GM18867 (cell line): ENCODE results near the gene POLE.

Source experiments
- ATAC-seq: cut with Tn5 transposase; IDR thresholded peaks from one replicate; pipeline ENCODE4 v1.9.1; 2021; ENCODE audit warnings: mild to moderate bottlenecking, moderate library complexity; ENCODE audit not compliant: unreplicated experiment

Gene POLE, protein sequence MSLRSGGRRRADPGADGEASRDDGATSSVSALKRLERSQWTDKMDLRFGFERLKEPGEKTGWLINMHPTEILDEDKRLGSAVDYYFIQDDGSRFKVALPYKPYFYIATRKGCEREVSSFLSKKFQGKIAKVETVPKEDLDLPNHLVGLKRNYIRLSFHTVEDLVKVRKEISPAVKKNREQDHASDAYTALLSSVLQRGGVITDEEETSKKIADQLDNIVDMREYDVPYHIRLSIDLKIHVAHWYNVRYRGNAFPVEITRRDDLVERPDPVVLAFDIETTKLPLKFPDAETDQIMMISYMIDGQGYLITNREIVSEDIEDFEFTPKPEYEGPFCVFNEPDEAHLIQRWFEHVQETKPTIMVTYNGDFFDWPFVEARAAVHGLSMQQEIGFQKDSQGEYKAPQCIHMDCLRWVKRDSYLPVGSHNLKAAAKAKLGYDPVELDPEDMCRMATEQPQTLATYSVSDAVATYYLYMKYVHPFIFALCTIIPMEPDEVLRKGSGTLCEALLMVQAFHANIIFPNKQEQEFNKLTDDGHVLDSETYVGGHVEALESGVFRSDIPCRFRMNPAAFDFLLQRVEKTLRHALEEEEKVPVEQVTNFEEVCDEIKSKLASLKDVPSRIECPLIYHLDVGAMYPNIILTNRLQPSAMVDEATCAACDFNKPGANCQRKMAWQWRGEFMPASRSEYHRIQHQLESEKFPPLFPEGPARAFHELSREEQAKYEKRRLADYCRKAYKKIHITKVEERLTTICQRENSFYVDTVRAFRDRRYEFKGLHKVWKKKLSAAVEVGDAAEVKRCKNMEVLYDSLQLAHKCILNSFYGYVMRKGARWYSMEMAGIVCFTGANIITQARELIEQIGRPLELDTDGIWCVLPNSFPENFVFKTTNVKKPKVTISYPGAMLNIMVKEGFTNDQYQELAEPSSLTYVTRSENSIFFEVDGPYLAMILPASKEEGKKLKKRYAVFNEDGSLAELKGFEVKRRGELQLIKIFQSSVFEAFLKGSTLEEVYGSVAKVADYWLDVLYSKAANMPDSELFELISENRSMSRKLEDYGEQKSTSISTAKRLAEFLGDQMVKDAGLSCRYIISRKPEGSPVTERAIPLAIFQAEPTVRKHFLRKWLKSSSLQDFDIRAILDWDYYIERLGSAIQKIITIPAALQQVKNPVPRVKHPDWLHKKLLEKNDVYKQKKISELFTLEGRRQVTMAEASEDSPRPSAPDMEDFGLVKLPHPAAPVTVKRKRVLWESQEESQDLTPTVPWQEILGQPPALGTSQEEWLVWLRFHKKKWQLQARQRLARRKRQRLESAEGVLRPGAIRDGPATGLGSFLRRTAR (N-terminal part only)

DNA sequence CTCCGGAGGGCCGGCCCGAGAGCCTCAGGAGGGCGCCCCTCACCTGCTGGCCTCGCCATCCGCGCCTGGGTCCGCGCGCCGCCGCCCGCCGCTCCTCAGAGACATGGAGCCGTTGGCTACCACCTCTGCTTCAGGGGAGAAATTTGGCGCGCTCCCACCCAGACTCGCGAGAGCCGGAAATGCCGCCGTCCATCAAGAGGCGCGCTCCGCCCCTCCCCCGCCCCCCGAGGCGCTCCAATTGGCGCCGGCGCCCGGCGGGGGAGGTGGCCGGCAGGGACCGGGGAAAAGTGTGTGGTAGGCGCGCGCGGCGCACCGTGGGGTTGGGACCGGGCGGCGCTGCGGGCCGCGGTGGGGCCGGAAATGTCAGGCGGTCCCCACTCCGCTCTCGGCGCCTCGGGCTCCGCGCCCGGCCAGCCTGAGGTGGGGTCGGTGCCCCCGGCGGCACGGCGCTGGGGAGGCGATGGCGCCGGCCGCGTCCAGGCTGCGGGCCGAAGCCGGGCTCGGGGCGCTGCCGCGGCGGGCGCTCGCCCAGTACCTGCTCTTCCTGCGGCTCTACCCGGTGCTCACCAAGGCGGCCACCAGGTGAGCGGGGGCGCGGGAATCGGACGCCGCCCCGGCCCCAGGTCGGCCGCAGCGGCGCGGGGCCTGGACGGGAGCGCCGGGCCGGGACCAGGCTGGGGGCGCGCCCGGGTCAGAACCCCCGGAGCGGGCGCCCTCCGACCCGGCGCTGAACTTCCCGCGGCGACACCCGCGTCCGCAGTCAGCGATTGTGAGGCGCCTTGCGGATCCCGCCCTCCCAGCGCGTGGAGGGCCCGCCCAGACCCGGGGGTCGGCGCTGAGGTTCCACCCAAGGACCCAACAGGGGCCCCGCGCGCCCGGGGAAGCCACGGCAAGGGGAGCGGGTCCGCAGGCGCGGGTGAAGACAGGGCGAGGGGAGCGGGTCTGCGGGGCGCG lies at the start of gene POLE, which contains the start of gene PXMP2:
TSS of gene POLE (minus strand) at position 132 of the 954 bp plus-strand sequence. CDS start at position 105, 27 bp downstream.
TSS of gene PXMP2 (plus strand) at position 377 of the 954 bp plus-strand sequence. CDS start at position 461, 84 bp downstream.
- ATAC-seq: peak; percentile 89

DNA sequence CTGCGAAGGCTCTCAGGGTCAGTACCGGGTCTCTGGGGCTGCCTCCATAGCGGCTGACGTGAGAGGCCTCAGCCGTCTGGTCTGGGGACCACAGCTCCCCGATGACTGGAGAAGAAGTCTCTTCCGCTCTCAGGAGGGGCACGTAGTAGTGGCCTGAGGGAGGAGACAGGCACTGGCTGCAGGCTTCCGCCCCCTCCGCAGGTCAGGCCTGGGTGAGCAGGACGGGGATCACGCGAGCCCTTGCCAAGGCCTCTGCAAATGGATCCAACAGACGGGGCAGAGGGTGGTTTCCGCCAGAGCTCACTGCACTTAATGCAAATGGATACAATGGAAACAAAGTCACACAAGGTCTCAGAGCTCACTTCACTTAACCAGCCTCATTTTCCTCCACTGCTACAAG lies 49.8 kb upstream of the POLE start:
- ATAC-seq: no peak

DNA sequence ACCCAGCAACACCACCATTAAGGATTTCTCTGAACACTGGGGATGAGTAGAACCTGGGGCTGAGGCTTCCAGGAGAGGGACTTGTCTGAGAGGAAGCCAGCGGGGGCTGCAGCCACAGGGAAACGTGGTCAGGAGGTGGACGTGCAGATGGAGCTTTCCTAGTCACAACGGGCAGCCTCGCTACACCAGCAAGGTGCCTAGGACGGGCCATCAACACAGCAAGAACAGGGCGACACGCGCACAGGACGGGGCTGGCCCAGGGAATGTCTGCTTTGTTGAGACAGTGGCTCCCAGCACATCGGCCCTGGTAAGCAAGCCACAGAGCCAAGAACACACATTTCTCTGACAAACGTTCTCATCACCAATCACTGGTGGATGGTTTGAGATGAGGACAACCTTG lies 49.2 kb upstream of the POLE start:
- ATAC-seq: no peak

DNA sequence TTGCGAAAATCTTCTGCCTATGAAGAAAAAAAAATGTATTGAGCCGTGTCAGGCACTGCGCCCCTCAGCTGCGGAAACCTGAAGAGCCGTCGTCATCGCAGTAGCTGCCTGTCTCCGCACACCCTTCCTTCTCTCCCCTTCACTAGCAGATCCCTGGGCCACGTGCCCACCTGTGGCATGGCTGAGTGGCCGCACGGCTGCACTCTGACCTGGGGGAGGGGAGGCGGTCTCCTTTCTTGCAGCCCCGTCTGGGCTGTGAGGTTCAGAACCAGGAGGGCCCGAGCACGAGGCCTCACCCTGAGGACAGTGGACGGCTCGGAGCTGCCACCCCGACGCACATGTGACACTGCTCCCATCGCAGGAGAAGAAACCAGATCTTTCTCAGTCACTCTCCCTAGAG lies 48.4 kb upstream of the POLE start:
- ATAC-seq: no peak

DNA sequence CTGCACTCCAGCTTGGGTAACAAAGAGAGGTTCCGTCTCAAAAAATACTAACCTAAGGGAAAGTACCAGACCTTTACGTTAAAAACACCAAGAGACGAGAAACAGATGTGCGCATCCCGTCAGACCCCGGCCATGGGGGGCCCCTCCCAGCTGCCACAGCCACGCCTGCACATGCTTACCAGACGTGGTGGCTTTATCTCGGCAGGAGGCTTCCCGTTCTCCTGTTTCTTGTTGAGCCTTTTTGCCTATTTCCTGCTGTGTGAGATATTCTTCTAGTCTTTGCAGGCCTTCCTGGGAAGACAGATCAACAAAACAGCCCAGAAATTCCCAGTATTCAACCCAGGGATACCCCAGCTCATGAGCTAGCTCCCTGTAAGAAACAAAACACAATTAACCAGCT lies 47.1 kb upstream of the POLE start:
- ATAC-seq: no peak

DNA sequence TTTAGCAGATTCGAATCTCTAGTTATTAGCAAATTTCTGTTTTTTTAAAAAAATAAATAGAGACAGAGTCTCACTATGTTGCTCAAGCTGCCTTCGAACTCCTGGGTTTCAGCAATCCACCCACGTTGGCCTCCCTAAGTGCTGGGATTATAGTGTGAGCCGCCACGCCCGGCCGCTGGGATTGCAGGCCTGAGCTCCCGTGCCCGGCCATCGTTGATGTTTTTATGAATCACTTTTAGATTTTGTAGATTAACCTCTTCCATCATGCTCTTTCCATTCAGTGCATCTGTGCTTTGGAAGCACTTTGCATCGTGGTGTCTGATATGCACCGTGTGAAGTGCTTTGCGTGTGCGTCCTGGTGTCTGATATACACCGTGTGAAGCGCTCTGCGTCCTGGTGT lies 44.4 kb upstream of the POLE start:
- no peak for ATAC-seq

DNA sequence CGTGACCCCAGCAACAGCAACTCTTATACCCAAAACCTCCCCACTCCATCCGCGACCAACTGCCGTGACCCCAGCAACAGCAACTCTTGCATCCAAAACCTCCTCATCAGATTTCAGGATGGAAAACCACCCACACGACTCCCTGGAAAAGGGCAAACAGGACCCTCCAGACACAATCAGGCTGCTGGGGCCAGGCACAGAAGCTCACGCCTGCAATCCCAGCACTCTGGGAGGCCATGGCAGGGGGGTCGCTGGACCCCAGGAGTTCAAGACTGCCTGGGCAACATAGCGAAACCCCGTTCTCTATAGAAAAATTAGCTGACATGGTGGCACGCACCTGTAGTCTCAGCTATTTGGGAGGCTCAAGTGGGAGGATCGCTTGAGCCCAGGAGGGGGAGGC lies 43.2 kb upstream of the POLE start:
- ATAC-seq: no peak

DNA sequence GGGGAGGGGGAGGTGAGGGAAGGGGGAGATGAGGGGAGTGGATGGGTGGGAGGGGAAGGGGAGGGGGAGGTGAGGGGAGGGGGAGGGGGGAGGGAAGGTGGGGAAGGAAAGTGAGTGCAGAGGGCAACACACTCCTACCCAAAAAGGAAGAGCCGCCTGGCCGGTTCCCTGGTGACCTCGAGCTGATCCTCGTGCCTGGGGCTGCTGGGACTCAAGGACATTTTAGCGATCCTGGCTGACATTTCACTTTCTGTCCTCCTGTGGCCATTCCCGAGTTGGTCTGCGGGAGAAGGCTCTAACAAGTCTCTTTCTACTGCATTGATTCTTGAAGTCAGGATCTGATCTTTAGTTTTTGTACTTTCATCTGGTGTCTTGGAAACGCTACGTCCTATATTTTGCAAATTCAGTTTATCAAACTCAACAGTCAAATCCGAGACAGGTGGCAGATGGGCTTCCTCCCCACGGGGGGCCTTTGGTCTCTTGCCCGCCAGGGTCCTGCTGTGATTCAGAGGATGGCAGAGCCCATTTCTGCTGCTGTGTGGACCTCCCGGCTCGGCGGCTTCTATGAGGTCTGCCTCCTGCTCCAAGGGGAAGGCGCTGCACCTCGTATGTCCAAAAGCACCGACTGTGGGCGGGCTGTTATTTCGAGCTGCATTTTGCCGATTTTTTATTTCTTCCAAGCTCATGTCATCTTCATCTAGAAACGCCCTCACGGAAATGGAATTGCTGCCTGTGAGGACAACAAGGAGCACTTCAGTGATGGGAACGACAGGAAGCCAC lies 42.6 kb upstream of the POLE start:
- ATAC-seq: no peak

DNA sequence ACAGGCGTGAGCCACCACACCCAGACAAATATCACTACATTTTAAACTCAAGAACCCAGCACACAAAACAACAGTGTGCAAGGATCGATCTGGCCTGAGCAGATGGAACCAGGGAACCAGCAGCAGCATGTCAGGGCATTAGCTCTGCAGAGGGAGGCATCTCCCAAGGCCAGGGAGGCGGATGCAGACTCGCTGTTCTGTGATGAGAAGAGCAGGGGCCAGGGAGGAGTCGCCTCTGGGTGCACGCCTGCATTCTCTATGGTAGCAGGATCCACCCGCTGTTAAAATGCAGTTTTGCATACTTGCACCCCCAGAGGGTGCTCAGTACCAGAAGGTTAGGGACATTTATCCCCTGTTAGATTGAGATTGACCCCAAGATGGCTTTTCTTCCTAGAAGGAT lies 41.4 kb upstream of the POLE start:
- ATAC-seq: no peak

DNA sequence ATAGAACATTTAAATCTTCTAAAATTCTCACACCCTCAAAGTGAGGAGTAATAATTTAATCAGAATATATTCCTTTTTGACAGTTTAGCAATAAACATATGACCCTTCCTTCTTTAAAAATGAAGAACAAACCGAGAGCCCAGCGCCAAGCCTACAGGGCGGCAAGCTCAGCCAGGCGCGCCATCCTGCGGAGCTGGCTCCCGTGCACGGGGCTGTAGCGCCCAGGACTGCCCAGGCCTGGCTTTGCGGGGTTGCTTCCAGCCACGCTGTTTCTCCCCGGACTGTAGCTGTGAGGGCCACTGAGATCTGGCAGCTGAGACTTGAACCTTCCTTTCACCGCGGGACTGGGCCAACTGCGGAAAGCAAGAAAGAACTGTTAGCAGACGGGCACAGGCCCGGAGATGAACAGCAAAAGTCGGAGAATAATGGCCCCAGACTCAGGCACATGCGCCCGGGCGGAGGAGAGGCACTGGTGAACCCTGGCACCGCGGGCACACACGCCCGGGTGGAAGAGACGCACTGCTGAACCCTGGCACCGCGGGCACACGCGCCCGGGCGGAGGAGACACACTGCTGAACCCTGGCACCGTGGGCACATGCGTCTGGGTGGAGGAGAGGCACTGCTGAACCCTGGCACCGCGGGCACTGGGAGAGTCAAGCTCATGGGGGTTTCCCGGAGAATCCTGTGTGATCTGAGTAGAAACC lies 40.1 kb upstream of the POLE start:
- ATAC-seq: no peak

DNA sequence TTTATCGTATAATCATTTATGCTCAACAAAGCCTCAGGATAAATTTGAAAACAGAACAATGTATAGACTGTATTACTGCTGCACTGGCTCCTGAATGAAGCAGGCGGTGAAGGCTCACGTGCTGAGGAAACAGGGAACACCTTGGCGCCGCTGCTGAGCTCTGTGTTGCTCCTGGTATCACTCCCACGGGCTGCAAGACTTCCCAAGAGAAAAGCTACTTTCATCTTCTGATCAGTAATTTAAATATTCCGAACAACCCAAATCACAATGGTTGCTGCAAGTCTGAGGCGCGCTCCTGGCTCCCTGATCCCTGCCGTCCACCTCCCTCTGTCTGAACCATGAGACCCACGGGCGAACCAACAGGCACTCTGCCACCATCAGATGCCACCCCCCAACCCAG lies 39.2 kb upstream of the POLE start:
- ATAC-seq: no peak

DNA sequence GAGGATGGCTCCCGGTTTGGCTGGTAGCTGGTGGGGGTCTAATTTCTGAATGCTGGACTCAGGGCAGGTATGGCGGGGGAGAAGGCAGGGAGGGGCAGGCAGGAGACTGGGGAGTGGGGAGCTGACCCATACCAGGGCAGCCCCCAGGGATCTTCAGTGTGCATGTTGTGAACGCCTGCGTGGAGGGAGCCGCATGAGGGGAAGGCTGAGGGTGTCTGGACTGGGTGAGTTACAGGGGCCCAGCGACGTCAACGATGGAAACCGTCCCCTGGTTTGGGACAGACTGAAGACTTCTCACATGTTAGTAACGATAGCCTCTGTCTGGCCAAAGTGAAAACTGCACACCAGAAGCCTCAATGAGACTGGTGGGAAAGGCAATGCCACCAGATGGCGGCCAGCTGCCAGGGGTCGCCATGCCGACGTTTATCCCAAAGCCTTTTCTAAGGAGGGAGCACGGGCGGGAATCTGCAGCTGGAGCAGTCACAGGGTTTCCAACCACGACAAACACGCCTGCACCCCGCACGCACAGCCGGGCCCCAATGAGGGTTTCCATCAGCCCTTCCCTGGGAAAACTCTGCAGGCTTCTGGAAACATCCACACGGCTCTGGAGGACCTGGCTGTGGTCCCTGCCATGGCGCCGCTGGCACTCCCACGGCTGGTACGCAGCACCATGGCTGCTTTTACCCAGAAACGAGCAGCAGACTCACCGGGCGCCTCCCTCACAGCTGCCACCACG lies 37.5 kb upstream of the POLE start:
- ATAC-seq: no peak

DNA sequence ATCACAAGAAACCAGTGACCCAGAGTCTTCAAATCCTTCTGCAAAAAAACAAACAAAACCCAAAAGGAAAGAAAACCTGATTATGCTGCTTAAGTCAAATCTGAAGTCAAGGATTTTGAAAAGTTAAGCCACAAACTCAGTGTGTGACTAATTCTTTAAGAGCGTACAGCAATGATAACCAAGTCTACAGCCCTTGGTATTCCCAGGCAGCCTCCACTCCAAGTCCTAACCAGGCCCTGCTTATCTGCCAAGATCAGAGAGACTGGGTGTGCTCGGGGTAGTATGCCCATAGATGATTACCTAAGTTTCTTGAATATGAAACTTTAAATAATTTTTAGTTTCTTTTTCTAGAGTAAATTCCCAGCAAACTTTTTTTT lies 36.6 kb upstream of the POLE start:
- ATAC-seq: no peak

DNA sequence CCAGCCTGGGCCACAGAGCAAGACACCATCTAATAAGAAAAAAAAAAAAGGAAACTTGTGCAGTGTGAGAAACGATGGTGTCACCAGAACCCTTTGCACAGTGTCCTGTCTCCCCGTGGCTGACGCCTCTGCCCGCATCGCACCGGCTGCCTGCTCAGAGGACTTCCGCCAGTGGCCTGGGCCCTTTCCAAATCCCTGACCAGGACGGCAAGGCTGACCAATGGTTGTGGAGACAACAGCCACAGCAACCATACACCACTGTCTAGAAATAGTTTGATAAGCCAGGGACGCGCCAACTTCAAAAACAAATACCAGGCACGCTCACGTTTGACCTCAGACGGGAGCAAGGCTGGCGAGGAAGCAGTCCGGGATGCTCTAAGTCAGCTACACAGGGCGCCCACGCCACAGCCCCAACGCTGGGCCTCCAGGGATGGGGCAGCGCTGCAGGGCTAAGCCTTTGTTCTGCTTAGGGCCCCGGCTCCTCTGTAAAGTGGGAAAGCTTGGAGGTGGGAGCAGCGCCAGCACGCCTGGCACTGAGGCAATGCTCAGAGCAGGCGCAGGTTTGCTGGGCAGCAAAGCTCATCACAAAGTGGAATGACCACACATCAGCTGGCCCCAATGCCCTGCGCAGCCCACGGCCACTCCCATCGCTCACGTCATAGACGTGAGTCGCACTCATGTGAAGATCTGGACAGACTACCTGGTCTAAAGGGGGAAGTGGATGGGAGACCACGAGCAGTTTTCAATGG lies 36.0 kb upstream of the POLE start:
- ATAC-seq: no peak

DNA sequence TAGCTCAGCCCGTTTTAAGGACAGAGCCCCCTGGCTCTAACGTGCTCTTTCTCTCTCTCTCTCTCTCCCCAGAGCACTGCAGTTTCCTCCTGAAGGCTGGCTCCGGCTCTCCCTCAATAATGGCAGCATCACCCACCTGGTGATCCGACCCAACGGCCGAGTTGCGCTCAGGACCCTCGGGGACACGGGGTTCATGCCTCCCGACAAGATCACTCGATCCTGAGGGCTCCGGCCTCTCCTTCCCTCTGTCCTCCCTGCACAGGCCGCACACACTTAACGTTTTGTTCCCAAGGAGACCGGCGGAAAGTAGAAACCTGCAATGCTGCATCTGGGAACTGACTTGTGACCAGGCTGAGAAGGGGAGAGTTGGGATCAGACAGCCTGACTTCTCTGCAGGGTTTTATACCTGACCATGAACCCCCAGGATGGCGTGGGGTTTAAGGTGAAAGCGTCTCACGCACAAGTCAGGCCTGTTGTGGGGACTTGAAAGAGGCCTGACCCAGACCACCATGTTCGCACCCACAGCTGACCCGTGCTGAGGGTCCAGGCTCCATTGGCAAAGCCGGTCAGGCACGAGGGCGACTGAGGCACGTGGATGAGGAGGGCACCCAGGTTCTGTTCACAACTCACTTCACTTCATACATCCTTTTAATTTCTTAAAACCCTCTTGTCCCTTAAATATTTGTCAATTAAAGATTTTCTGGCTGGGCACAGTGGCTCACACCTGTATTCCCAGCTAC lies 33.6 kb upstream of the POLE start:
- ATAC-seq: no peak

DNA sequence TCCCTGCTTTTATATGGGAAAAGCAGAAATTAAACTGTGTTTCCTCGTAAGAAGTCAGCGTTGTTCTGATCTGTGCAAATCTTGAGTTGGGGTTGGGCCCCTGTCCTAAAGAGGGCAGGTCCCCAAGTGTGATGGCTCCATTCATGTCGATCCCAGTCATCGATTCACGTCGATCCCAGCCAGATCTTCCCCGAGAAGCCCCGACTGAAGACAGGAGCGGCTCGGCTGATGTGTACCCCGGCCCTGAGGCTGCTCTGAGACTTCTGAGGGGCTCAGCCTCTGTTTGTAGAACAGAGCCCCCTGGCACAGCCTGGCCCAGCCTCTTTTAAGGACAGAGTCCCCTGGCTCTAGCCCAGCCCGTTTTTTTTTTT lies 32.8 kb upstream of the POLE start:
- no peak for ATAC-seq
